Mesendoderm (in vitro differentiated cells): ENCODE measurements around the gene NSUN2.
A peak's percentile ranks its signal among the peaks of the same experiment; 100 is the strongest.

Source experiments
- DNase-seq: peaks from one replicate; pipeline ENCODE4 v3.0.0; 2013
- H2AK5ac ChIP-seq: 2 replicates; pipeline ENCODE4 v1.6.1; 2013; ENCODE audit warnings: low read length, inconsistent platforms
- H2BK120ac ChIP-seq: 2 replicates; pipeline ENCODE4 v1.6.1; 2013; ENCODE audit warnings: low read depth, mild to moderate bottlenecking, low read length, moderate library complexity, mixed read lengths
- H2BK15ac ChIP-seq: replicated peaks from 2 replicates; pipeline ENCODE4 v1.6.1; 2013; ENCODE audit warnings: low read depth, mild to moderate bottlenecking, moderate library complexity
- H2BK5ac ChIP-seq: 2 replicates; pipeline ENCODE4 v1.6.1; 2013; ENCODE audit warnings: low read length, inconsistent platforms
- H3K18ac ChIP-seq: 2 replicates; pipeline ENCODE4 v1.6.1; 2013; ENCODE audit warnings: mild to moderate bottlenecking, low read length, mixed read lengths
- H3K23ac ChIP-seq: one replicate; pipeline ENCODE4 v1.6.1; 2013; ENCODE audit warnings: low read length
- H3K27ac ChIP-seq: 2 replicates; pipeline ENCODE4 v1.5.1; 2013; ENCODE audit warnings: low read depth, mild to moderate bottlenecking, inconsistent platforms, low read length, moderate library complexity
- H3K27me3 ChIP-seq: 2 replicates; pipeline ENCODE4 v1.6.1; 2013; ENCODE audit warnings: low read length, control low read depth, mild to moderate bottlenecking, inconsistent platforms; ENCODE audit not compliant: insufficient read depth, poor library complexity
- H3K36me3 ChIP-seq: 2 replicates; pipeline ENCODE4 v1.6.1; 2013; ENCODE audit warnings: low read length, inconsistent platforms; ENCODE audit not compliant: control insufficient read depth, insufficient read depth
- H3K4ac ChIP-seq: one replicate; pipeline ENCODE4 v1.6.1; 2013; ENCODE audit warnings: low read depth, mild to moderate bottlenecking, low read length, moderate library complexity
- H3K4me1 ChIP-seq: 2 replicates; pipeline ENCODE4 v1.6.1; 2013; ENCODE audit warnings: low read depth, low read length, inconsistent platforms; ENCODE audit not compliant: control insufficient read depth
- H3K4me2 ChIP-seq: 2 replicates; pipeline ENCODE4 v1.6.1; 2013; ENCODE audit warnings: low read length
- H3K4me3 ChIP-seq: 2 replicates; pipeline ENCODE4 v1.5.1; 2013; ENCODE audit warnings: mild to moderate bottlenecking, low read length
- H3K56ac ChIP-seq: one replicate; pipeline ENCODE4 v1.6.1; 2013; ENCODE audit warnings: low read length
- H3K79me1 ChIP-seq: 2 replicates; pipeline ENCODE4 v1.6.1; 2013; ENCODE audit warnings: low read length, inconsistent platforms
- H3K79me2 ChIP-seq: 2 replicates; pipeline ENCODE4 v1.6.1; 2013; ENCODE audit warnings: mild to moderate bottlenecking, low read length; ENCODE audit not compliant: control insufficient read depth, insufficient read depth
- H3K9ac ChIP-seq: 2 replicates; pipeline ENCODE4 v1.6.1; 2013; ENCODE audit warnings: low read length, inconsistent platforms
- H4K5ac ChIP-seq: one replicate; pipeline ENCODE4 v1.6.1; 2013; ENCODE audit warnings: low read length
- H4K8ac ChIP-seq: one replicate; pipeline ENCODE4 v1.6.1; 2013; ENCODE audit warnings: low read depth, mild to moderate bottlenecking, control low read depth, low read length, moderate library complexity
- WGBS: extraction: QIAGEN DNeasy Blood & Tissue Kit; methylation state at CpG from one replicate; pipeline ENCODE4 v1.1.7; 2013; ENCODE audit warnings: low lambda C conversion rate, missing lambda C conversion rate; ENCODE audit not compliant: insufficient coverage; ENCODE audit errors: extremely low coverage; 5-methylcytosine and 5-hydroxymethylcytosine counted together

NSUN2 gene

GRCh38 chr5:6584101-6584645, 48.7 kb downstream of the NSUN2 start:
- Histone ChIP-seq H3K4me1 (no peaks in the 10 kb centered on the region), H3K36me3 (no peaks in the 10 kb centered on the region), H3K79me1 (no peaks in the 10 kb centered on the region), H3K27ac (no peak overlapping the region), H2BK120ac (no peak overlapping the region), H3K4me2 (no peak overlapping the region), H3K18ac (no peak overlapping the region), H3K56ac (no peak overlapping the region), H3K23ac (no peak overlapping the region), H3K27me3 (peaks cover 4% of the 10 kb centered on the region), H4K8ac (no peak overlapping the region), H3K9ac (no peak overlapping the region), H3K4me3 (no peak overlapping the region), H2BK15ac (no peak overlapping the region), H3K79me2 (no peaks in the 10 kb centered on the region), H3K4ac (no peak overlapping the region), H2BK5ac (no peak overlapping the region), H4K5ac (no peak overlapping the region), H2AK5ac (no peak overlapping the region)
- no peak for DNase-seq
- no CpG with 5 or more reads among the region's 6 CpGs for WGBS

GRCh38 chr5:6583049-6583880, 49.6 kb downstream of the NSUN2 start:
- peak; percentile 30 for DNase-seq
- Histone ChIP-seq H3K4me3 (no peak overlapping the region), H3K27me3 (peaks cover 4% of the 10 kb centered on the region)

GRCh38 chr5:6582507-6583048, 50.3 kb downstream of the NSUN2 start:
- Histone ChIP-seq H2BK120ac (no peak overlapping the region), H3K27me3 (peaks cover 4% of the 10 kb centered on the region), H3K79me1 (no peaks in the 10 kb centered on the region), H3K79me2 (no peaks in the 10 kb centered on the region), H2BK5ac (no peak overlapping the region), H3K4ac (no peak overlapping the region), H4K5ac (no peak overlapping the region), H3K18ac (no peak overlapping the region), H3K27ac (no peak overlapping the region), H3K4me1 (no peaks in the 10 kb centered on the region), H3K4me3 (no peak overlapping the region), H3K36me3 (no peaks in the 10 kb centered on the region), H2AK5ac (no peak overlapping the region), H4K8ac (no peak overlapping the region), H2BK15ac (no peak overlapping the region), H3K23ac (no peak overlapping the region), H3K4me2 (peak overlapping the region; percentile 43), H3K9ac (no peak overlapping the region), H3K56ac (peak overlapping the region; percentile 47)
- WGBS, result no CpG with 5 or more reads among the region's 30 CpGs
- DNase-seq, result no peak

More at GRCh38 chr5:6583049-6583880, 49.6 kb downstream of the NSUN2 start:
- Histone ChIP-seq H3K4me1 (no peaks in the 10 kb centered on the region), H3K4me2 (peak overlapping the region; percentile 44), H3K9ac (peak overlapping the region; percentile 14), H3K18ac (no peak overlapping the region), H2AK5ac (no peak overlapping the region), H2BK5ac (no peak overlapping the region), H3K23ac (no peak overlapping the region), H3K79me1 (no peaks in the 10 kb centered on the region), H2BK15ac (no peak overlapping the region), H3K56ac (peak overlapping the region; percentile 52), H2BK120ac (no peak overlapping the region), H3K27ac (no peak overlapping the region), H3K79me2 (no peaks in the 10 kb centered on the region), H4K8ac (no peak overlapping the region), H3K4ac (no peak overlapping the region), H4K5ac (no peak overlapping the region), H3K36me3 (no peaks in the 10 kb centered on the region)
- WGBS, result no CpG with 5 or more reads among the region's 85 CpGs

- no peak overlapping the region for H2BK120ac ChIP-seq
- no peaks in the 10 kb centered on the region for H3K36me3 ChIP-seq
- no peak overlapping the region for H3K56ac ChIP-seq
- DNase-seq, result no peak
- H3K18ac ChIP-seq, result no peak overlapping the region
- no peak overlapping the region for H2AK5ac ChIP-seq
- no peak overlapping the region for H3K23ac ChIP-seq
- no peak overlapping the region for H4K5ac ChIP-seq
- no peaks in the 10 kb centered on the region for H3K4me1 ChIP-seq
- no peak overlapping the region for H4K8ac ChIP-seq
- no peak overlapping the region for H3K9ac ChIP-seq
- H3K79me1 ChIP-seq, result no peaks in the 10 kb centered on the region
- H3K4me2 ChIP-seq, result no peak overlapping the region
- H3K79me2 ChIP-seq, result no peaks in the 10 kb centered on the region
- H3K4ac ChIP-seq, result no peak overlapping the region
- H2BK15ac ChIP-seq, result no peak overlapping the region
- WGBS, result no CpG with 5 or more reads among the region's 14 CpGs
- no peak overlapping the region for H3K4me3 ChIP-seq
- H3K27me3 ChIP-seq, result peaks cover 4% of the 10 kb centered on the region
- H3K27ac ChIP-seq, result no peak overlapping the region
- no peak overlapping the region for H2BK5ac ChIP-seq
Observed at GRCh38 chr5:6581559-6582426, 51.1 kb downstream of the NSUN2 start.

- Histone ChIP-seq H3K36me3 (no peaks in the 10 kb centered on the region), H3K4me1 (no peaks in the 10 kb centered on the region), H3K23ac (no peak overlapping the region), H4K8ac (no peak overlapping the region), H3K27ac (no peak overlapping the region), H3K9ac (no peak overlapping the region), H3K18ac (no peak overlapping the region), H3K79me2 (no peaks in the 10 kb centered on the region), H2BK120ac (no peak overlapping the region), H3K4me2 (no peak overlapping the region), H2BK5ac (no peak overlapping the region), H2BK15ac (no peak overlapping the region), H3K4ac (no peak overlapping the region), H3K56ac (no peak overlapping the region), H4K5ac (no peak overlapping the region), H3K79me1 (no peaks in the 10 kb centered on the region), H3K4me3 (no peak overlapping the region), H2AK5ac (no peak overlapping the region), H3K27me3 (peaks cover 4% of the 10 kb centered on the region)
- WGBS, result no CpG with 5 or more reads among the region's 1 CpG
- DNase-seq, result no peak
Observed at GRCh38 chr5:6581090-6581489, 51.8 kb downstream of the NSUN2 start.
